PC-3 (cell line): ENCODE measurements around the gene NAALADL1.

Experiments
- CTCF ChIP-seq: fragments of 300-600 bp; sonication (generic); conservative IDR thresholded peaks from 2 replicates; pipeline ENCODE4 v1.5.1; 2017; ENCODE audit warnings: antibody characterized with exemption, low read depth, mild to moderate bottlenecking, low read length
- EZH2 ChIP-seq: fragments of 300-600 bp; sonication (generic); IDR thresholded peaks from one replicate; pipeline ENCODE4 v1.6.1; 2017; ENCODE audit warnings: antibody characterized with exemption, mild to moderate bottlenecking, low read length; ENCODE audit not compliant: unreplicated experiment

GRCh38 chr11:65059959-65060824 lies 1.8 kb upstream of the NAALADL1 start:
- TF ChIP-seq CTCF, result no peak
- TF ChIP-seq EZH2, result no peak
